Liver (tissue), 9 donors: ENCODE measurements around the gene GPR148. TPM values are rescaled to one million over a fixed set of nuclear protein-coding genes. Genes with fewer than 3 reads are reported as not detected.
"Not testable (repeated sequence)": the region's sequence is repeated elsewhere in the genome, so short reads cannot be mapped to it uniquely, and the experiment has no call there.

Source experiments
- DNase-seq: peaks from one replicate; pipeline ENCODE4 v3.0.0-alpha.2; 2017; ENCODE audit warnings: low spot score
- H3K27ac ChIP-seq, 2 donors: one replicate each; pipeline ENCODE4 v1.7.0; 2013; ENCODE audit warnings: inconsistent platforms in 2 of 2, low read length in 2 of 2, control low read depth in 1 of 2, low read depth in 1 of 2, mild to moderate bottlenecking in 1 of 2
- H3K27me3 ChIP-seq, 4 donors: one replicate each; pipeline versions ENCODE4 v1.6.1 to v1.7.0; 2013; ENCODE audit warnings: low read length in 3 of 4, inconsistent platforms in 1 of 4, mild to moderate bottlenecking in 1 of 4, moderate library complexity in 1 of 4; ENCODE audit not compliant: control insufficient read depth in 4 of 4, insufficient read depth in 4 of 4
- H3K36me3 ChIP-seq, 4 donors: one replicate each; pipeline versions ENCODE4 v1.6.1 to v1.7.0; 2013; ENCODE audit warnings: low read length in 3 of 4, mild to moderate bottlenecking in 3 of 4, low read depth in 1 of 4, moderate library complexity in 1 of 4; ENCODE audit not compliant: control insufficient read depth in 4 of 4, insufficient read depth in 3 of 4
- H3K4me1 ChIP-seq, 4 donors: one replicate each; pipeline versions ENCODE4 v1.6.1 to v1.7.0; 2013; ENCODE audit warnings: low read length in 3 of 4, mild to moderate bottlenecking in 3 of 4, moderate library complexity in 1 of 4; ENCODE audit not compliant: control insufficient read depth in 4 of 4, insufficient read depth in 4 of 4
- H3K4me3 ChIP-seq, 3 donors: one replicate each; pipeline versions ENCODE4 v1.6.1 to v1.7.0; 2013; ENCODE audit warnings: low read length in 3 of 3, control low read depth in 1 of 3, low read depth in 1 of 3, mild to moderate bottlenecking in 1 of 3
- H3K9ac ChIP-seq, 2 donors: one replicate each; pipeline ENCODE4 v1.7.0; 2013; ENCODE audit warnings: low read length in 2 of 2, mild to moderate bottlenecking in 2 of 2, moderate library complexity in 2 of 2, control low read depth in 1 of 2, low read depth in 1 of 2
- H3K9me3 ChIP-seq, 4 donors: one replicate each; pipeline versions ENCODE4 v1.6.1 to v1.7.0; 2013; ENCODE audit warnings: low read length in 3 of 4; ENCODE audit not compliant: control insufficient read depth in 4 of 4
- EGR1 ChIP-seq, 2 donors: IDR thresholded peaks; 2 replicates each; pipeline ENCODE4 v1.6.1; 2016 to 2018; ENCODE audit warnings: antibody characterized with exemption in 2 of 2, low read depth in 2 of 2
- FOXA1 ChIP-seq: IDR thresholded peaks from 2 replicates; pipeline ENCODE4 v1.6.1; 2016; ENCODE audit warnings: antibody characterized with exemption
- FOXA2 ChIP-seq: IDR thresholded peaks from 2 replicates; pipeline ENCODE4 v1.6.1; 2016; ENCODE audit warnings: antibody characterized with exemption
- GABPA ChIP-seq, 2 donors: IDR thresholded peaks in 1 of 2; conservative IDR thresholded peaks in 1 of 2; 2 replicates each; pipeline ENCODE4 v1.6.1; 2016; ENCODE audit warnings: antibody characterized with exemption in 2 of 2, mild to moderate bottlenecking in 1 of 2, moderate library complexity in 1 of 2
- HNF4A ChIP-seq, 2 donors: conservative IDR thresholded peaks; 2 replicates each; pipeline ENCODE4 v1.6.1; 2016; ENCODE audit warnings: antibody characterized with exemption in 2 of 2, mild to moderate bottlenecking in 2 of 2
- HNF4G ChIP-seq: IDR thresholded peaks from 2 replicates; pipeline ENCODE4 v1.6.1; 2016; ENCODE audit warnings: antibody characterized with exemption
- JUND ChIP-seq, 2 donors: IDR thresholded peaks; 2 replicates each; pipeline ENCODE4 v1.6.1; 2016; ENCODE audit warnings: antibody characterized with exemption in 2 of 2
- NR2F2 ChIP-seq: IDR thresholded peaks from 2 replicates; pipeline ENCODE4 v1.6.1; 2016; ENCODE audit warnings: antibody characterized with exemption
- RAD21 ChIP-seq, 2 donors: IDR thresholded peaks; 2 replicates each; pipeline ENCODE4 v1.6.1; 2016; ENCODE audit warnings: antibody characterized with exemption in 2 of 2, mild to moderate bottlenecking in 2 of 2
- RXRA ChIP-seq, 2 donors: IDR thresholded peaks; 2 replicates each; pipeline ENCODE4 v1.6.1; 2017 to 2018; ENCODE audit warnings: antibody characterized with exemption in 2 of 2, mild to moderate bottlenecking in 1 of 2
- SP1 ChIP-seq: IDR thresholded peaks from 2 replicates; pipeline ENCODE4 v1.6.1; 2018; ENCODE audit warnings: antibody characterized with exemption, mild to moderate bottlenecking
- TAF1 ChIP-seq: conservative IDR thresholded peaks from 2 replicates; pipeline ENCODE4 v1.6.1; 2016; ENCODE audit warnings: antibody characterized with exemption, mild to moderate bottlenecking
- YY1 ChIP-seq: IDR thresholded peaks from 2 replicates; pipeline ENCODE4 v1.6.1; 2016; ENCODE audit warnings: antibody characterized with exemption, mild to moderate bottlenecking
- WGBS: extraction: QIAGEN DNeasy Blood & Tissue Kit; methylation state at CpG from one replicate; pipeline ENCODE4 v1.1.7; 2013; 5-methylcytosine and 5-hydroxymethylcytosine counted together
- polyA plus RNA-seq, 2 donors: library from polyadenylated mRNA; stranded (reverse) in 1 of 2; unstranded in 1 of 2; fragments of 200-250 nt in 1 of 2; fragments of >200 nt in 1 of 2; fragmentation: Nextera tagmentation in 1 of 2; extraction: Ambion mirVana in 1 of 2; gene quantifications; one replicate each; pipeline versions ENCODE4 v1.2.1 to v1.2.3, GENCODE V29; 2013 to 2015
- total RNA-seq, 2 donors: library from RNA; depleted of rRNA; stranded (reverse); fragments of >200 nt; gene quantifications; one replicate each; pipeline ENCODE4 v1.2.3, GENCODE V29; 2014
- TF ChIP-seq, protein P1 (sequence below): IDR thresholded peaks from 2 replicates; pipeline ENCODE4 v1.6.1; 2016; ENCODE audit warnings: antibody characterized with exemption
- TF ChIP-seq, protein P2 (sequence below): IDR thresholded peaks from 2 replicates; pipeline ENCODE4 v1.6.1; 2016; ENCODE audit warnings: antibody characterized with exemption, mild to moderate bottlenecking
- TF ChIP-seq, protein P3 (sequence below): fragments of 150-350 bp; IDR thresholded peaks from 2 replicates; pipeline ENCODE4 v1.5.1; 2017; ENCODE audit warnings: improper control_type of control experiment, low read depth, low read length; ENCODE audit not compliant: missing input control
- TF ChIP-seq, protein P4 (sequence below): IDR thresholded peaks from 2 replicates; pipeline ENCODE4 v1.6.1; 2016; ENCODE audit warnings: antibody characterized with exemption
- TF ChIP-seq, protein P5 (sequence below): IDR thresholded peaks from 2 replicates; pipeline ENCODE4 v1.6.1; 2016; ENCODE audit warnings: antibody characterized with exemption
- donor health status: healthy.
- donor health status: healthy.
- donor health status: healthy.
- donor health status: healthy.
- donor health status: healthy.

The GPR148 gene, protein sequence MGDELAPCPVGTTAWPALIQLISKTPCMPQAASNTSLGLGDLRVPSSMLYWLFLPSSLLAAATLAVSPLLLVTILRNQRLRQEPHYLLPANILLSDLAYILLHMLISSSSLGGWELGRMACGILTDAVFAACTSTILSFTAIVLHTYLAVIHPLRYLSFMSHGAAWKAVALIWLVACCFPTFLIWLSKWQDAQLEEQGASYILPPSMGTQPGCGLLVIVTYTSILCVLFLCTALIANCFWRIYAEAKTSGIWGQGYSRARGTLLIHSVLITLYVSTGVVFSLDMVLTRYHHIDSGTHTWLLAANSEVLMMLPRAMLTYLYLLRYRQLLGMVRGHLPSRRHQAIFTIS
- not detected for total RNA-seq
- not detected for polyA plus RNA-seq

DNA sequence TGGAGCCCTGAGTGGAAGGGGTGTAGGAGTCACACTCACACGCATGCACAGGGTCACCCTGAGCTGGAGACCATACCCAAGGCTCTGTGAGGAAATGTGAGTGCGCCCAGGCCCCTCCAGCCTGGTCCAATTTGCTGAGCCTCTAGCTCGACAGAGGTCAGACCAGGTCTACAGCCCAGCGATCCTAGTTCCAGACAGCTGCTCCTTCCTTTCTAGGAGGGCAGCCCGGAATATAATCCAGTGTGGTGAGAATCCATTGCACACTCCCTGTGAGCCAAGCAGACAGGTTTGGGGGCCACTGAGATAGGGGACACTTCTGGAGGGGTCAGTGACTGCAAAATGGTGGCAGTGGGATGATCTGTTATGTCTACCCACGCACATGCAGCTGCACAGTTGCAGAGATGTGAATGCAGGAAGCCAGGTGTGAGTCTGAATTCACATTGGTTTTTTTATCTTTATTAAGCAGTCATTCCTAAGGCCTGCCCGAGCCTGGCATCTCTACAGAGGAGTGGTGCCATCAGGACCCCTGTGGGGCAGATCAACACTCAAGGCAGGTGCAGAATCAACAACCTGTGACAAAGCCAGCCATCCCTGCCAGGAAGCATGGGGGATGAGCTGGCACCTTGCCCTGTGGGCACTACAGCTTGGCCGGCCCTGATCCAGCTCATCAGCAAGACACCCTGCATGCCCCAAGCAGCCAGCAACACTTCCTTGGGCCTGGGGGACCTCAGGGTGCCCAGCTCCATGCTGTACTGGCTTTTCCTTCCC is at the start of gene GPR148:
Gene GPR148 (plus strand): TSS at position 522 of the 768 bp plus-strand sequence. CDS start 82 bp downstream, at position 604.
- H3K27ac ChIP-seq = no peak within 1 kb of the TSS
- no peaks in the 10 kb centered on the region for H3K9me3 ChIP-seq
- peaks cover 0 to 3% (median 0%) of the 10 kb centered on the region in 4 donors for H3K4me1 ChIP-seq
- H3K27me3 ChIP-seq = peaks cover 0 to 15% (median 6%) of the 10 kb centered on the region in 4 donors
- no peak for DNase-seq
- H3K4me3 ChIP-seq = no peak within 1 kb of the TSS
- TF ChIP-seq GABPA (IDR thresholded peaks at IDR 0.05 in 1 of 2, conservative IDR thresholded peaks at IDR 0.05 in 1 of 2) = no peak
- TF ChIP-seq YY1 = no peak
- TF ChIP-seq, protein P1, sequence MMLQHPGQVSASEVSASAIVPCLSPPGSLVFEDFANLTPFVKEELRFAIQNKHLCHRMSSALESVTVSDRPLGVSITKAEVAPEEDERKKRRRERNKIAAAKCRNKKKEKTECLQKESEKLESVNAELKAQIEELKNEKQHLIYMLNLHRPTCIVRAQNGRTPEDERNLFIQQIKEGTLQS = no peak
- no peak for TF ChIP-seq HNF4A (conservative IDR thresholded peaks at IDR 0.05)
- no peak for TF ChIP-seq HNF4G
- TF ChIP-seq JUND (IDR thresholded peaks at IDR 0.05) = no peak
- TF ChIP-seq EGR1 (IDR thresholded peaks at IDR 0.05; ENCODE audit: low read depth in 2 of 2) = no peak
- TF ChIP-seq RAD21 (IDR thresholded peaks at IDR 0.05) = no peak
- TF ChIP-seq FOXA2 = no peak
- no peak for TF ChIP-seq RXRA (IDR thresholded peaks at IDR 0.05)
- TF ChIP-seq FOXA1 = no peak
- no peak for TF ChIP-seq TAF1
- TF ChIP-seq, protein P2, sequence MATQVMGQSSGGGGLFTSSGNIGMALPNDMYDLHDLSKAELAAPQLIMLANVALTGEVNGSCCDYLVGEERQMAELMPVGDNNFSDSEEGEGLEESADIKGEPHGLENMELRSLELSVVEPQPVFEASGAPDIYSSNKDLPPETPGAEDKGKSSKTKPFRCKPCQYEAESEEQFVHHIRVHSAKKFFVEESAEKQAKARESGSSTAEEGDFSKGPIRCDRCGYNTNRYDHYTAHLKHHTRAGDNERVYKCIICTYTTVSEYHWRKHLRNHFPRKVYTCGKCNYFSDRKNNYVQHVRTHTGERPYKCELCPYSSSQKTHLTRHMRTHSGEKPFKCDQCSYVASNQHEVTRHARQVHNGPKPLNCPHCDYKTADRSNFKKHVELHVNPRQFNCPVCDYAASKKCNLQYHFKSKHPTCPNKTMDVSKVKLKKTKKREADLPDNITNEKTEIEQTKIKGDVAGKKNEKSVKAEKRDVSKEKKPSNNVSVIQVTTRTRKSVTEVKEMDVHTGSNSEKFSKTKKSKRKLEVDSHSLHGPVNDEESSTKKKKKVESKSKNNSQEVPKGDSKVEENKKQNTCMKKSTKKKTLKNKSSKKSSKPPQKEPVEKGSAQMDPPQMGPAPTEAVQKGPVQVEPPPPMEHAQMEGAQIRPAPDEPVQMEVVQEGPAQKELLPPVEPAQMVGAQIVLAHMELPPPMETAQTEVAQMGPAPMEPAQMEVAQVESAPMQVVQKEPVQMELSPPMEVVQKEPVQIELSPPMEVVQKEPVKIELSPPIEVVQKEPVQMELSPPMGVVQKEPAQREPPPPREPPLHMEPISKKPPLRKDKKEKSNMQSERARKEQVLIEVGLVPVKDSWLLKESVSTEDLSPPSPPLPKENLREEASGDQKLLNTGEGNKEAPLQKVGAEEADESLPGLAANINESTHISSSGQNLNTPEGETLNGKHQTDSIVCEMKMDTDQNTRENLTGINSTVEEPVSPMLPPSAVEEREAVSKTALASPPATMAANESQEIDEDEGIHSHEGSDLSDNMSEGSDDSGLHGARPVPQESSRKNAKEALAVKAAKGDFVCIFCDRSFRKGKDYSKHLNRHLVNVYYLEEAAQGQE = no peak
- TF ChIP-seq NR2F2 = no peak
- TF ChIP-seq, protein P3, sequence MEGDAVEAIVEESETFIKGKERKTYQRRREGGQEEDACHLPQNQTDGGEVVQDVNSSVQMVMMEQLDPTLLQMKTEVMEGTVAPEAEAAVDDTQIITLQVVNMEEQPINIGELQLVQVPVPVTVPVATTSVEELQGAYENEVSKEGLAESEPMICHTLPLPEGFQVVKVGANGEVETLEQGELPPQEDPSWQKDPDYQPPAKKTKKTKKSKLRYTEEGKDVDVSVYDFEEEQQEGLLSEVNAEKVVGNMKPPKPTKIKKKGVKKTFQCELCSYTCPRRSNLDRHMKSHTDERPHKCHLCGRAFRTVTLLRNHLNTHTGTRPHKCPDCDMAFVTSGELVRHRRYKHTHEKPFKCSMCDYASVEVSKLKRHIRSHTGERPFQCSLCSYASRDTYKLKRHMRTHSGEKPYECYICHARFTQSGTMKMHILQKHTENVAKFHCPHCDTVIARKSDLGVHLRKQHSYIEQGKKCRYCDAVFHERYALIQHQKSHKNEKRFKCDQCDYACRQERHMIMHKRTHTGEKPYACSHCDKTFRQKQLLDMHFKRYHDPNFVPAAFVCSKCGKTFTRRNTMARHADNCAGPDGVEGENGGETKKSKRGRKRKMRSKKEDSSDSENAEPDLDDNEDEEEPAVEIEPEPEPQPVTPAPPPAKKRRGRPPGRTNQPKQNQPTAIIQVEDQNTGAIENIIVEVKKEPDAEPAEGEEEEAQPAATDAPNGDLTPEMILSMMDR = no peak
- TF ChIP-seq SP1 = no peak
- TF ChIP-seq, protein P4, sequence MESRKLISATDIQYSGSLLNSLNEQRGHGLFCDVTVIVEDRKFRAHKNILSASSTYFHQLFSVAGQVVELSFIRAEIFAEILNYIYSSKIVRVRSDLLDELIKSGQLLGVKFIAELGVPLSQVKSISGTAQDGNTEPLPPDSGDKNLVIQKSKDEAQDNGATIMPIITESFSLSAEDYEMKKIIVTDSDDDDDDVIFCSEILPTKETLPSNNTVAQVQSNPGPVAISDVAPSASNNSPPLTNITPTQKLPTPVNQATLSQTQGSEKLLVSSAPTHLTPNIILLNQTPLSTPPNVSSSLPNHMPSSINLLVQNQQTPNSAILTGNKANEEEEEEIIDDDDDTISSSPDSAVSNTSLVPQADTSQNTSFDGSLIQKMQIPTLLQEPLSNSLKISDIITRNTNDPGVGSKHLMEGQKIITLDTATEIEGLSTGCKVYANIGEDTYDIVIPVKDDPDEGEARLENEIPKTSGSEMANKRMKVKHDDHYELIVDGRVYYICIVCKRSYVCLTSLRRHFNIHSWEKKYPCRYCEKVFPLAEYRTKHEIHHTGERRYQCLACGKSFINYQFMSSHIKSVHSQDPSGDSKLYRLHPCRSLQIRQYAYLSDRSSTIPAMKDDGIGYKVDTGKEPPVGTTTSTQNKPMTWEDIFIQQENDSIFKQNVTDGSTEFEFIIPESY = no peak
- TF ChIP-seq, protein P5, sequence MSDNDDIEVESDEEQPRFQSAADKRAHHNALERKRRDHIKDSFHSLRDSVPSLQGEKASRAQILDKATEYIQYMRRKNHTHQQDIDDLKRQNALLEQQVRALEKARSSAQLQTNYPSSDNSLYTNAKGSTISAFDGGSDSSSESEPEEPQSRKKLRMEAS = no peak
- WGBS = 79% methylated on average over 8 of the region's 8 CpGs
- H3K9ac ChIP-seq = no peak within 1 kb of the TSS
- H3K36me3 ChIP-seq = no peaks in the 10 kb centered on the region

DNA sequence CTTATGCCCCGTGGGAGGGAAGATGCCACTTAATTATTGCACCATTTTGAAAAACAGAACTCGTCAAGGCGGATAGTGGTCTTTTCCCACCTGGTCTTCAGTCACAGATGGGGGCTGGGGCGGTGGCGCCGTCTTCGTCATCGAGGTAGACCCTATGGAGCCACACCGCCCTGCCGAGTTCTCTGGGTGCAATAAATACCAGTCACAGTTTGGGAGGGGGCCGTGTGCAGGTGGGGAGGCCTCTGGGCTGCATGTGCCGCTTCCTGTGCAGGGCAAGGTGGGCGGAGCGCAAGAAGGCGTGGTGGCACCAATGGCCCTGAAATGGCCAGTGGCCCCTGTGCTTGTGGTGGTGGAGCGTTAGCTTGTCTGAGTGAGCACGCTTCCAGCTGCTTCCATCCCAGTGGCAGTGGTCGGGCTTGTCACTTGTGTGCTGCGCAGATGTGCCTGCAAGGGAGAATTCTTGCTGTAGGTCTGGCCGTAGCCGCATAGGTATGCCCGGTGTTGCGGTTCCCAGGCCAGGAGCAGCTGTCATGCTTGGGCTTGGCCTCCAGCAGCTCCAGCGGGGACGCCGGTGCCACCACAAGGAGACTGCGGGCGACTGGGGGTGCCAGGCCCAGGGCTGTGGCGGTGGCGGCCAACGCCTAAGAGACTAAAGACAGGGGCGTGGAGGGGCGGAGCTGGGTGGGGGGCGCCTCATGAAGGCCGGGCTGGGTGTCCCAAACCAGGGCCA is 36.7 kb upstream of the GPR148 start:
- not testable (repeated sequence) for H3K4me3 ChIP-seq, H3K4me1 ChIP-seq, H3K9me3 ChIP-seq, H3K27me3 ChIP-seq, H3K9ac ChIP-seq, H3K36me3 ChIP-seq, DNase-seq, H3K27ac ChIP-seq
- 45% methylated on average over 27 of the region's 35 CpGs for WGBS

DNA sequence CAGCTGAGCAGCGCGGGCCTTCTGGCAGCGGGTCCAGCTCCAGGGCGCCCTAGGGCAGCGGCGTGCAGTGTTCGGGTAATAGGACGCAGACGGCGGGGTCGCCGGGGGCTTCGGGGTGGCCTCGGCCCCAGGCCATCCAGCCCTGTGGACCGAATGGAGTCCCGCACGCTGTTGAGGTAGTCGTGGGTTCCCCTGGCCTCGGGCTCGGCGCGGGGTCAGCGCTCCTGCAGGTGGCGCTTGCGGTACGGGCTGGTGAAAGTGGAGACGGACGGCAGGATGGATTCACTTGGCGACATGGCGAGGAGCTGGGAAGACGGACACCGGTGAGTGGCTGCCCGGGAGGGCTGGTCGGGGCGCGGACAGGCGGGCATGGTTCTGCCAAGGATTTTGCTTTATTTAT is 35.4 kb upstream of the GPR148 start:
- H3K9ac ChIP-seq, H3K27ac ChIP-seq, H3K36me3 ChIP-seq, H3K4me1 ChIP-seq, H3K4me3 ChIP-seq, H3K9me3 ChIP-seq, H3K27me3 ChIP-seq: not testable (repeated sequence)
- DNase-seq = peak; percentile 40
- 13% methylated on average over 37 of the region's 37 CpGs for WGBS
